Peyer's patch (tissue), 4 donors: Measurements from ENCODE around the gene COLGALT1.
"Not testable (repeated sequence)": the region's sequence is repeated elsewhere in the genome, so short reads cannot be mapped to it uniquely, and the experiment has no call there.

Experiments
- POLR2A ChIP-seq, 2 donors: fragments of 450-650 bp; IDR thresholded peaks; one replicate each; pipeline ENCODE4 v1.5.1; 2017; ENCODE audit warnings: antibody characterized with exemption in 2 of 2, mild to moderate bottlenecking in 2 of 2, moderate library complexity in 2 of 2
- TF ChIP-seq, protein P1 (sequence below), 6 experiments: fragments of 450-650 bp in 4 of 6; fragments of 200-600 bp in 2 of 6; sonication (generic) in 1 of 6; IDR thresholded peaks; one replicate each; pipeline ENCODE4 v1.5.1; 2017 to 2019; ENCODE audit warnings: antibody characterized with exemption in 6 of 6, mild to moderate bottlenecking in 3 of 6, moderate library complexity in 1 of 6

- TF ChIP-seq, protein P1, sequence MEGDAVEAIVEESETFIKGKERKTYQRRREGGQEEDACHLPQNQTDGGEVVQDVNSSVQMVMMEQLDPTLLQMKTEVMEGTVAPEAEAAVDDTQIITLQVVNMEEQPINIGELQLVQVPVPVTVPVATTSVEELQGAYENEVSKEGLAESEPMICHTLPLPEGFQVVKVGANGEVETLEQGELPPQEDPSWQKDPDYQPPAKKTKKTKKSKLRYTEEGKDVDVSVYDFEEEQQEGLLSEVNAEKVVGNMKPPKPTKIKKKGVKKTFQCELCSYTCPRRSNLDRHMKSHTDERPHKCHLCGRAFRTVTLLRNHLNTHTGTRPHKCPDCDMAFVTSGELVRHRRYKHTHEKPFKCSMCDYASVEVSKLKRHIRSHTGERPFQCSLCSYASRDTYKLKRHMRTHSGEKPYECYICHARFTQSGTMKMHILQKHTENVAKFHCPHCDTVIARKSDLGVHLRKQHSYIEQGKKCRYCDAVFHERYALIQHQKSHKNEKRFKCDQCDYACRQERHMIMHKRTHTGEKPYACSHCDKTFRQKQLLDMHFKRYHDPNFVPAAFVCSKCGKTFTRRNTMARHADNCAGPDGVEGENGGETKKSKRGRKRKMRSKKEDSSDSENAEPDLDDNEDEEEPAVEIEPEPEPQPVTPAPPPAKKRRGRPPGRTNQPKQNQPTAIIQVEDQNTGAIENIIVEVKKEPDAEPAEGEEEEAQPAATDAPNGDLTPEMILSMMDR (IDR thresholded peaks at IDR 0.05): not testable (repeated sequence)
- not testable (repeated sequence) for TF ChIP-seq POLR2A (IDR thresholded peaks at IDR 0.05)
Measured at GRCh38 chr19:17594296-17594695, 38.8 kb downstream of the COLGALT1 start.
